Measurements from ENCODE around the gene NOD2. TPM values are rescaled to one million over a fixed set of nuclear protein-coding genes. Genes with fewer than 3 reads are reported as not detected.

Gene NOD2
- total RNA-seq, 2 donors from 2014 or later: 7.6 to 28.4 TPM

GRCh38 chr16:50724306-50724705 lies 30.9 kb downstream of the NOD2 start:
- peaks cover 4% of the 10 kb centered on the region for H3K9me3 Mint-ChIP-seq
- H3K36me3 Mint-ChIP-seq (ENCODE audit: low read depth): peaks cover 72% of the 10 kb centered on the region
- ATAC-seq (replicated peaks): peak; percentile 90
- peaks cover 14% of the 10 kb centered on the region for H3K4me1 Mint-ChIP-seq
- no peak overlapping the region for H3K4me3 Mint-ChIP-seq
- no peaks in the 10 kb centered on the region for H3K27me3 Mint-ChIP-seq
- H3K27ac Mint-ChIP-seq: peak overlapping the region; percentile 64

- H3K27me3 Mint-ChIP-seq: no peaks in the 10 kb centered on the region
- no peaks in the 10 kb centered on the region for H3K9me3 Mint-ChIP-seq
- H3K36me3 Mint-ChIP-seq (ENCODE audit: low read depth): peaks cover 67% of the 10 kb centered on the region
- peaks cover 20% of the 10 kb centered on the region for H3K4me1 Mint-ChIP-seq
- H3K4me3 Mint-ChIP-seq: no peak overlapping the region
- peak; percentile 68 for ATAC-seq (replicated peaks)
- peak overlapping the region; percentile 57 for H3K27ac Mint-ChIP-seq
Measured at GRCh38 chr16:50731130-50731988, 38.0 kb downstream of the NOD2 start.

GRCh38 chr16:50731989-50732832 lies 38.8 kb downstream of the NOD2 start:
- no peak for ATAC-seq (replicated peaks)
- H3K4me1 Mint-ChIP-seq: peaks cover 29% of the 10 kb centered on the region
- H3K27me3 Mint-ChIP-seq: no peaks in the 10 kb centered on the region
- no peak overlapping the region for H3K4me3 Mint-ChIP-seq
- H3K9me3 Mint-ChIP-seq: no peaks in the 10 kb centered on the region
- H3K27ac Mint-ChIP-seq: peak overlapping the region; percentile 57
- peaks cover 60% of the 10 kb centered on the region for H3K36me3 Mint-ChIP-seq (ENCODE audit: low read depth)

- Mint-ChIP-seq H3K27me3 (no peaks in the 10 kb centered on the region), H3K36me3 (ENCODE audit: low read depth) (peaks cover 50% of the 10 kb centered on the region), H3K4me1 (peaks cover 32% of the 10 kb centered on the region), H3K9me3 (no peaks in the 10 kb centered on the region), H3K27ac (no peak overlapping the region), H3K4me3 (no peak overlapping the region)
- no peak for ATAC-seq (replicated peaks)
Measured at GRCh38 chr16:50733468-50733867, 40.1 kb downstream of the NOD2 start.

GRCh38 chr16:50735629-50736122 lies 42.3 kb downstream of the NOD2 start:
- no peaks in the 10 kb centered on the region for H3K9me3 Mint-ChIP-seq
- peaks cover 39% of the 10 kb centered on the region for H3K36me3 Mint-ChIP-seq (ENCODE audit: low read depth)
- peak overlapping the region; percentile 47 for H3K27ac Mint-ChIP-seq
- H3K4me1 Mint-ChIP-seq: peaks cover 41% of the 10 kb centered on the region
- H3K4me3 Mint-ChIP-seq: peak overlapping the region; percentile 40
- ATAC-seq (replicated peaks): peak; percentile 69
- no peaks in the 10 kb centered on the region for H3K27me3 Mint-ChIP-seq

GRCh38 chr16:50736448-50736847 lies 43.0 kb downstream of the NOD2 start:
- H3K36me3 Mint-ChIP-seq (ENCODE audit: low read depth): peaks cover 31% of the 10 kb centered on the region

GRCh38 chr16:50737420-50737959 lies 44.1 kb downstream of the NOD2 start:
- peaks cover 42% of the 10 kb centered on the region for H3K4me1 Mint-ChIP-seq
- H3K27ac Mint-ChIP-seq: peak overlapping the region; percentile 19
- H3K4me3 Mint-ChIP-seq: peak overlapping the region; percentile 40
- peaks cover 21% of the 10 kb centered on the region for H3K36me3 Mint-ChIP-seq (ENCODE audit: low read depth)
- ATAC-seq (replicated peaks): no peak
- no peaks in the 10 kb centered on the region for H3K27me3 Mint-ChIP-seq
- no peaks in the 10 kb centered on the region for H3K9me3 Mint-ChIP-seq

More at GRCh38 chr16:50736448-50736847, 43.0 kb downstream of the NOD2 start:
- peak; percentile 46 for ATAC-seq (replicated peaks)
- Mint-ChIP-seq H3K27ac (peak overlapping the region; percentile 47), H3K9me3 (no peaks in the 10 kb centered on the region), H3K27me3 (no peaks in the 10 kb centered on the region), H3K4me3 (peak overlapping the region; percentile 40), H3K4me1 (peaks cover 42% of the 10 kb centered on the region)

- ATAC-seq (replicated peaks): no peak
- Mint-ChIP-seq H3K36me3 (ENCODE audit: low read depth) (peaks cover 30% of the 10 kb centered on the region), H3K4me1 (peaks cover 46% of the 10 kb centered on the region), H3K9me3 (no peaks in the 10 kb centered on the region), H3K4me3 (peak overlapping the region; percentile 99), H3K27ac (peak overlapping the region; percentile 90), H3K27me3 (no peaks in the 10 kb centered on the region)
Measured at GRCh38 chr16:50739031-50739430, 45.6 kb downstream of the NOD2 start.

- H3K36me3 Mint-ChIP-seq (ENCODE audit: low read depth): peaks cover 45% of the 10 kb centered on the region
- no peaks in the 10 kb centered on the region for H3K9me3 Mint-ChIP-seq
- H3K4me1 Mint-ChIP-seq: peaks cover 49% of the 10 kb centered on the region
- ATAC-seq (replicated peaks): no peak
- peak overlapping the region; percentile 90 for H3K27ac Mint-ChIP-seq
- H3K4me3 Mint-ChIP-seq: peak overlapping the region; percentile 99
- H3K27me3 Mint-ChIP-seq: no peaks in the 10 kb centered on the region
Measured at GRCh38 chr16:50740736-50741135, 47.3 kb downstream of the NOD2 start.

GRCh38 chr16:50741225-50741780 lies 47.9 kb downstream of the NOD2 start:
- Mint-ChIP-seq H3K4me1 (peaks cover 47% of the 10 kb centered on the region), H3K4me3 (peak overlapping the region; percentile 99), H3K27ac (peak overlapping the region; percentile 90), H3K36me3 (ENCODE audit: low read depth) (peaks cover 47% of the 10 kb centered on the region), H3K27me3 (no peaks in the 10 kb centered on the region), H3K9me3 (no peaks in the 10 kb centered on the region)
- ATAC-seq (replicated peaks): peak; percentile 1

GRCh38 chr16:50741781-50742575 lies 48.6 kb downstream of the NOD2 start, which contains the start of gene CYLD:
Gene CYLD, plus strand, starts transcription at chr16:50742086. Its CDS starts 7,613 bp downstream, at chr16:50749699.
- ATAC-seq (replicated peaks): peak; percentile 91
- Mint-ChIP-seq H3K9me3 (no peaks in the 10 kb centered on the region), H3K27me3 (no peaks in the 10 kb centered on the region), H3K27ac (peak within 1 kb of the TSS; percentile 99), H3K4me1 (peaks cover 42% of the 10 kb centered on the region), H3K4me3 (peak within 1 kb of the TSS; percentile 99), H3K36me3 (ENCODE audit: low read depth) (peaks cover 52% of the 10 kb centered on the region)

- Mint-ChIP-seq H3K4me3 (peak overlapping the region; percentile 99), H3K27me3 (no peaks in the 10 kb centered on the region), H3K27ac (peak overlapping the region; percentile 99), H3K36me3 (ENCODE audit: low read depth) (peaks cover 59% of the 10 kb centered on the region), H3K4me1 (peaks cover 43% of the 10 kb centered on the region), H3K9me3 (no peaks in the 10 kb centered on the region)
- peak; percentile 1 for ATAC-seq (replicated peaks)
Measured at GRCh38 chr16:50742576-50743200, 49.3 kb downstream of the NOD2 start.
